Measurements from ENCODE around the gene RAB9B.
"Not testable (repeated sequence)": the region's sequence is repeated elsewhere in the genome, so short reads cannot be mapped to it uniquely, and the experiment has no call there.

The RAB9B gene

GRCh38 chrX:103817502-103817901, 14.6 kb downstream of the RAB9B start:
- intact Hi-C loops (cut with DNase I), result loop anchor here (2.0 to 5.0 kb wide), 2 partner anchors 129 to 285 kb away; no protein-coding TSS in a partner anchor
- no peak for DNase-seq

DNA sequence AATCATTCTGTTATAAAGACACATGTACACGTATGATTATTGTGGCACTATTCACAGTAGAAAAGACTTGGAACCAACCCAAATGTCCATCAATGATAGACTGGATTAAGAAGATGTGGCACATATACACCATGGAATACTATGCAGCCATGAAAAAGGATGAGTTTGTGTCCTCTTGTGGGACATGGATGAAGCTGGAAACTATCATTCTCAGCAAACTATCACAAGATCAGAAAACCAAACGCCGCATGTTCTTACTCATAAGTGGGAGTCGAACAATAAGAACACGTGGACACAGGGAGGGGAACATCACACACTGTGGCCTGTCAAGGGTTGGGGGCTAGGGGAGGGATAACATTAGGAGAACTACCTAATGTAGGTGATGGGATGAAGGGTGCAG, 15.0 kb downstream of the RAB9B start:
- intact Hi-C loops (cut with DNase I), result loop anchor here (2.0 to 5.0 kb wide), 2 partner anchors 128 to 285 kb away; no protein-coding TSS in a partner anchor

DNA sequence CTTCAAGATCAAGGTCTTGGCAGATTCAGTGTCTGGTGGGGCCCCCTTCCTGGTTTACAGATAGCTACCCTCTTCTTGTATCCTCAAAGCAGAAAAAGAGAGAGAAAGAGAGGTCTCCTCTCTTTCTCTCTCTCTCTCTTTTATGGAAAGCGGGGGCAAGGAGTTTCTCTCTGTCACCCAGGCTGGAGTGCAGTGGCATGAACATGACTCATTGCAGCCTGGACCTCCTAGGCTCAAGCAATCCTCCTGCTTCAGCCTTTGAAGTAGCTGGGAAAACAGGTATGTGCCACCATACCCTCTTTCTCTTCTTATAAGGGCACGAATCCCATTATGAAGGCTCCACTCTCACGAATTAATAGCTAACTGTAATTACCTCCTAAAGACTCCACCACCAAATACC, 20.2 kb downstream of the RAB9B start:
- DNase-seq, result no peak
- intact Hi-C loops (cut with DNase I), result no loop called here

More for the DNA sequence above, 15.0 kb downstream of the RAB9B start:
- not testable (repeated sequence) for DNase-seq

- intact Hi-C loops (cut with DNase I), result no loop called here
- DNase-seq, result no peak
These were observed 25.1 kb downstream of the RAB9B start for GRCh38 chrX:103806862-103807474.

DNA sequence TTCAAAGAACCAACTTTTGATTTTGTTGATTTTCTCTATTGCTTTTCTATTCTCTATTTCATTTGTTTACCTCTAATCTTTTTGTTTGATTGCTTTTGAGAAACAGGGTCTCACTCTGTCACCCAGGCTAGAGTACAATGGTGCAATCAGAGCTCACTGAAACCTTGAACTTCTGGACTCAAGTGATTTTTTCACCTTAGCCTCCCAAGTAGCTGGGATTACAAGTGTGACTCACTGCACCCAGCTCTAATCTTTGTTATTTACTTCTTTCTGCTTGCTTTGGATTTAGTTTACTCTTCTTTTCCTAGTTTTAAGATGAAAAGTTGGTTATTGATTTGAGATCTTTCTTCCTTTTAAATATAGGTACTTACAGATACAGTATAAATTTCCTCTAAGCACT, 26.2 kb downstream of the RAB9B start:
- intact Hi-C loops (cut with DNase I), result no loop called here
- no peak for DNase-seq

GRCh38 chrX:103800318-103800717, 31.7 kb downstream of the RAB9B start:
- no peak for DNase-seq
- intact Hi-C loops (cut with DNase I), result no loop called here

DNA sequence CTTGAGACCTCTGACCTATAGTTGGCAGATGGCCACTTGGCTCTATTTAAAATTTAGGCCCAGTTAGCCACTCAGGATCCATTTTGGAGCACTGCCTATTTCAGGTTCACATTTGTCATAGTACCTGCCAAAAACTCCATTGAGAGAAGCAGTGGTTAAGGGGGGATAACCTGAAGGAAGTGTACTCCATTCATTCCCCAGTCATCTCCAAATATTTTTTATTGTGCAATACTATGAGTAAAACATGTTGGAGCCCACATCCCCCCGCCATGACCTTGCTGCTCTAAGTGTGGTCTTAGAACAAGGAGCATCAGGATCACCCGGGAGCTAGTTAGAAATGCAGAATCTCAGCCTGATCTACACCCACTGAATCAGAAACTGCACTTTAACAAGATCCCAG, 34.4 kb downstream of the RAB9B start:
- intact Hi-C loops (cut with DNase I), result no loop called here
- no peak for DNase-seq

DNA sequence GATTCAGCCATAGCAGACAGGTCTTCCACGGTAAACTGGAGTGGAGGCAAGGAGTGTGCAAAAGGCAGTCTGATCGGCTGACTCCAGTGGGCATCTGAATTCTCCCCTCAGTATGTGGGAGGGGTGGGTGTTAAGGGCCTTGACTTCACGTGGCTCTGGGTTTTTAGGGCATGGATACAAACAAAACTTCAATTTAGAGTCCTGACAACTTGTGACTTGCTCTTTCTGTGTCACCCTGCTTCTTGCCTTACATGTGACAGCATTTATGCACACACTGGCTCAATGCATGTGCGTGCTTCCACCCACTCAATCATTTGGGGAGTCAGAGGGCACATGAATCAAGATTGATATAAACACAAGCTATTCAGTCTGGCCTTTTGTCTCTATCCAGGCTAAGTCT, 37.9 kb downstream of the RAB9B start:
- intact Hi-C loops (cut with DNase I), result no loop called here

DNA sequence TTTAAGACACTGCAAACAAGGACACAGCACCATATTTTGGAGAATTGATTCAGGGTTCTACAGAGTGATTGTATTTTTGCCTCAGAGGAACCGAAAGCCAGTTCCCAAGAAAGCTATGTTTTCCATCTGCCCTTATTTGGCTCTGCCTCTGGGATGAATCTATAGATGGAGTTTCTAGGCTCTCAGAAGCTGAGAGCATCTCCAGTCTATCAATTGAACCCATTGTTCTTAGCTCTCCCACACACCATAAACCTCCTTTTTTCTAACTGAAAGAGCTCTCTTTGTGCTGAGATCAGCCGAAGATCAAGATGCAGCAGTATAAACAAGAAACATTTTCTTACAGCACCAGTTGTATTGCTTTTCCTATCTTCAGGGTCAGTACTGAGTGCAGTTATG, 38.5 kb downstream of the RAB9B start:
- no peak for DNase-seq
- intact Hi-C loops (cut with DNase I), result no loop called here

More for the DNA sequence above, 37.9 kb downstream of the RAB9B start:
- no peak for DNase-seq

DNA sequence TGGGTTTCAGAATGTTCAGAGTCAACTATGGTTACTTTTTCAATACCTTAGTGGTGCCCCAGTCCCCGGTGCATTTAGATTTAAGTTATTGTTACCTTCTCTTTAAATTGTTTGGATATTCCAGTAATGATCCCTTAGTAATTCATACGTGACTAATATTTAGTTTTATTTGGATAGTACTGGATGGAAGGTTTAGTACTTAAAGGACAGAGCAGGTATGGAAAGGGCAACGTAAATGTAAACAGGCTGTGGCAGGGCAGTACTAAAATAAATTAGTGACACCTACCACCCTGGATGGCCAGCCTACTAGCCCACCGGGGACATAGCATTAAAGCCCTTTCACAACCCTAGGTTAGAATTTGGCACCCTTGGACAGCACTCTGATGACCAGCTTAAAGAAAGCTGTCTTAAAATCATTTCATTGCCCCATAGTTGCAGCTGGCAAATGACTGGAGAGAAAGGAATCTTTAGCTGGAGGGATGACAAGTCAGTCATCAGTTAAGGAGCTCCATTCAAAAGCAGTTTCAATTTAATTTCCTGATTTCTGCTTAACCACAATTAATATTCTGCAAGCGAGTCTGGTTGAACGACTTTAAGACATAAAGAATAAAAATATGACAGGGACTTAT, 39.0 kb downstream of the RAB9B start:
- DNase-seq, result no peak
- intact Hi-C loops (cut with DNase I), result no loop called here

GRCh38 chrX:103791826-103792485, 40.1 kb downstream of the RAB9B start:
- intact Hi-C loops (cut with DNase I), result no loop called here
- no peak for DNase-seq

DNA sequence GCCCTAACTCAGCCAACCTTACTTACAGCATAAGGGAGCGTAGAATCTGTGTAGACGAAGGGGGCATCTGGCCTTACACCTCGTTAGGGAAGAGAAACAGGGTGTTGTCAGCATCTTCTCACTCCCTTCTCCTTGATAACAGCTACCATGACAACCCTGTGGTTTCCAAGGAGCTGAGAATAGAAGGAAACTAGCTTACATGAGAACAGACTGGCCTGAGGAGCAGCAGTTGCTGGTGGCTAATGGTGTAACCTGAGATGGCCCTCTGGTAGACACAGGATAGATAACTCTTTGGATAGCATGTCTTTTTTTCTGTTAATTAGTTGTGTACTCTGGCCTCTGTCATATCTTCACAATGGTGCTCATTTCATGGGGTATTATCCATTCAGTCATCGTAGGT, 40.8 kb downstream of the RAB9B start:
- no peak for DNase-seq
- intact Hi-C loops (cut with DNase I), result no loop called here

DNA sequence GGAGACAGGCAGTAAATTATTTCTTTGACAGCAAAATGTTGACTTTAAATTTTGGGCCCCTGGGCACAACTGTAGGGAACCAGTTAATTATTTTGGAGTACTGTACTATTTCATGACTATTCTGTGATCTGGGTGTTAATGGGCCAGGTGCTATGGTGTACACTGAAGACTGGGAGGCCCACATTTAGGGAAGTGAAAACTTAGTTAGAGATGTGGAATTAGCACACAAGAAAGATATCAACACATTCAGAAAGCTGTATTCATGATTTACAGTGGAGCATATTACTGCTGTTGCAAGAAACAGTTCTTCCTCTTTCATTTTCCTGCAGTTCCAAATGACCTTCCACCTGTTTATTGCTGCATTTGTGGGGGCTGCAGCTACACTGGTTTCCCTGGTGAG, 43.1 kb downstream of the RAB9B start:
- intact Hi-C loops (cut with DNase I), result no loop called here
- no peak for DNase-seq

DNA sequence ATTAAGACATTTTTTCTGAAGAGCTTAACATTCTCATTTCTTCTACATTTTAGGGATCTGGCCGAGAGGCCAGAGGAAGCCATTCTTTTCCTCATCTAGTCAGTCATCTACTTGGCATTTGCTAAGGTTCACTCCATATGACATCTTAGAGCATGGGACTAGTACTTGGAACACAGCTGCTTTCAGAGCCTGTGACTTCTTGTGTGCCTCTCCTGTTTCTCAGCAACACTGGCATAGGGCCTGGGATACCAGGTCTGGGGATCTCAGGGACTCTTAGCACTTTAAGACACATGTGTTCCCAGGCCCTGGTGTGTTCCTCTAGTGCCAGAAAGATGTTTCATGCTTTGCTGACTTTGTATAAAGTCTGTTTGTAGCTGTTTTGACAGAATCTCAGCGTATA, 48.1 kb downstream of the RAB9B start:
- DNase-seq, result no peak

GRCh38 chrX:103783196-103783595, 48.9 kb downstream of the RAB9B start:
- DNase-seq, result no peak

More for the DNA sequence above, 48.1 kb downstream of the RAB9B start:
- intact Hi-C loops (cut with DNase I), result no loop called here

GRCh38 chrX:103782640-103783039, 49.4 kb downstream of the RAB9B start:
- DNase-seq, result peak in 7 of 10 donors; percentile 34 to 90 (median 67)
- intact Hi-C loops (cut with DNase I), result no loop called here

More at GRCh38 chrX:103783196-103783595, 48.9 kb downstream of the RAB9B start:
- intact Hi-C loops (cut with DNase I), result no loop called here

- intact Hi-C loops (cut with DNase I), result no loop called here
- no peak for DNase-seq
These were observed 50.4 kb downstream of the RAB9B start for GRCh38 chrX:103781706-103782105.

GRCh38 chrX:103781062-103781402, 51.0 kb downstream of the RAB9B start:
- intact Hi-C loops (cut with DNase I), result no loop called here
- DNase-seq, result peak in 2 of 10 donors; percentile 35 to 48

DNA sequence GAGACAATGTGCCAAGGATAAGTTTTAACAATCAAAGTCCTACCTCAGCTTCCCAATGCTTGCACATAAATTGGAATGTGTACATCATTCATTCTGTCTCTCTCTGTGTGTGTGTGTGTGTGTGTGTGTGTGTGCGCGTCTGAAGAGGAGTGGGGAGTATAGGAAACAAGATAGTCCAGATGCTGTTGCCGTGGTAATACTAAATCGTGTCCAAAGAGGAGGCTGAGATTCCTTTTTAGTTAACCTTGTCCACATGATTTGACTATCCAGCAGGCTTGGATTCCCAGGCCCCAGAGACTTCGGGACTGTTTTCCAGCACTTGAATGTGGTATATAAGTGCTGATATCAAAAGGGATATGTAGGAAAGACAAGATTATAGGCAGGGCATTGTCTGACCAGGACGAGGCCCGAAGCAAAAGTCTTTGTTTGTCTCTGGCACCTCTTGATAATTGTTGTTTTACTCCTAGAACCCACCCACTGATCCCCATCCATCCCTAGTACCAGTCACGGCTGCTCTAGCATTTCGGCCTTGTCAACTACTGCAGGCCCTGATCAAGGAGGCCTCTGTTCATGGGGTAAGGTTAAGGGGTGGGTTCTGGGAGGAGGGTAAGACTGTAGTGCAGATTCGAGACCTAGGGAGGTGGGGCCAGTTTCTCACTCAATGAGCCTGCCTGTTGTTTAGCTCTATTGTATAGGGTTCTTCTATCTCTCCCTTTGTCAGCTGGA, 51.6 kb downstream of the RAB9B start:
- intact Hi-C loops (cut with DNase I), result no loop called here
- DNase-seq, result peak in 9 of 10 donors; percentile 35 to 95 (median 65)

DNA sequence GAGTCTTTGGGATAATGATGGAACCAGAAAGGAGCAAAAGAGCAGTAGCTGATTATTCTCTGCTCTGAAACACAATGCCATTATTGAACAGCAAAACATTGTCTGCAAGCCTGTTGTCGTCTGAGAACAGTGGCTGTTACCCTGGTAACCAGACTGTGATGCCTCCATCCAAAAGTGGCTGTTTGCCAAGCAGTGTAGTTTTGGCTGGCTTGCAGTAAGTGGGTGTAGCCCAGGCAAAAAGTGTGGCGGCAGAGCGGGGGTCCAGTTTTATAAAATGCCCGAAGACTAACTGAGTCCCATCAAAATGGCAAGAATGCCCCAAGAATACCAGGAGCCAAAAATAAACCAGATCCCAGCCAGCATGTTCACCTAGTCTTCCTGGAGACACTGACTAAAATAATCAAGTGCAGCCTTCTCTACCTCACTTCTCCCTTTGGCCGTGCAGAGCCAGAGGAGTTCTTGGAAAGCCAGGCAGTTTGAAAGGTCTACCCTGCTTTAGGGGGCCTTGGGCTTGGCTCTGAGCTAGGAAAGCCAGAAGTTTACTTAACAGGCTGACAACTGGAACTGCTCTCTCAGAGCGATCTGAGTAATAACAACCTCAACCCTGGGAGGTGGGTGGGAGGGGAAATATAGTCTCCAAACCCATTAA, 52.8 kb downstream of the RAB9B start:
- intact Hi-C loops (cut with DNase I), result no loop called here
- DNase-seq, result peak in 7 of 10 donors; percentile 24 to 89 (median 54)

- intact Hi-C loops (cut with DNase I), result no loop called here
- no peak for DNase-seq
These were observed 55.5 kb downstream of the RAB9B start, which contains the start of gene PLP1 for GRCh38 chrX:103776546-103776945. TSS of gene PLP1 (plus strand) at chrX:103776840. CDS start at chrX:103776996, 156 bp downstream.
